ENCODE data around the gene SORCS2.

Gene SORCS2

DNA sequence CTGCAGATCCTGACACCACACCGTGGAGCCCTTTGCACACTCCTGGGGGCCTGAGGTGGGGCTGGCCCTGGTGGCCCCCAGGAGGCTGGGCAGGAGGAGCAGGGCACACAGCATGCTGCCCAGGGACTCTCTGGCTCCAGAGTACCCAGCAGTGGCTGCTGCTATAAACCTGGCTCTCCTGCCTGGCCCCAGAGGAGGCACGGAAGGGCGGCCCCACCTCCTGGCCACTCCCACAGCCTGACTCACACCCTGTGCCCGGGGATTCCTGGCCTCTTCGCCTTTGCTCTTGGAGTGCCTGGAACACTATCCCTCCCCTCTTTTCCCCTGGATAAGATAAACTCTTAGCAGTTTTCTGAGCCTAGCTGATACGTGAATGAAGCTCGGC lies 242.4 kb downstream of the SORCS2 start, which contains the start of gene PSAPL1:
Gene PSAPL1 (minus strand): TSS at position 165 of the 385 bp plus-strand sequence. CDS start 51 bp downstream, at position 114.
- no peak within 1 kb of the TSS for H3K4me2 ChIP-seq (ENCODE audit: insufficient read depth, low read length)
- DNase-seq, result no peak

DNA sequence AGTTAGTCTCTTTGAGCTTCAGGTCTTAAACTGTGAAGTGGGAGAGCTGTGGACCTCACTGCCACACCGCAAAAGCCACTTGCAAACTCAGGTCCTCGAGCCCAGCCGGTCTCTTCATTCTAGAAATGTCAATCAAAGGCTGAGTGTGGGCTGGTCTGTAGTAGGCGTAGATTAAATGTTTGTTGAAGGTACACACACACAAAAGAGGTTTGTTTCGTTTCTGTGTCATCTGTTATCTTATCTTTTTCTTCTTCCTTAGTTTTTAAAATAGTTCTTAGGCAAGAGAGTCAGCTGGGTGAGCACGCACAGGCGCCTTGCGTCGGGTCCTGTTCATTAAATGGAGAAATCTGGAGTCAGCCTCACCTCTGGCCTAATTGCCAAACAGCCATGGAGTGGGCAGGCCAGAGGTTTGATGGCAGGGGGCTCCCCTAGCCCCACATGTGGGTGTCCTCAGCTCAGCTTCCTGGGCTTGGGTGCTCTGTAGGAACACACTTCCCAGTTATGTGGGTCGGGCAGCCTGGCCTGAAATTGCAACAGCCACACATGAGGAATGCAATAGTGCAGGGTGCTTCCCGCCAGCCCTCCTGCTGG lies 243.2 kb downstream of the SORCS2 start:
- Histone ChIP-seq H4K20me1 (ENCODE audit: insufficient read depth, low read length) (peaks cover 5% of the 10 kb centered on the region; the same call in 1 of the 2 replicates), H3K4me2 (ENCODE audit: insufficient read depth, low read length) (no peak overlapping the region), H3K27me3 (ENCODE audit: insufficient read depth, low read length, poor library complexity) (no peaks in the 10 kb centered on the region), H3K27ac (ENCODE audit: low read length) (no peak overlapping the region), H3K79me2 (ENCODE audit: insufficient read depth, low read length) (no peaks in the 10 kb centered on the region), H3K36me3 (ENCODE audit: insufficient read depth, low read length) (no peaks in the 10 kb centered on the region), H3K4me3 (ENCODE audit: low read depth in 1 of 2, low read length in 2 of 2) (no peak overlapping the region), H3K4me1 (ENCODE audit: insufficient read depth, low read length) (no peaks in the 10 kb centered on the region), H3K9me3 (ENCODE audit: insufficient read depth, low read length, severe bottlenecking) (no peaks in the 10 kb centered on the region), H2AFZ (ENCODE audit: low read depth, low read length) (no peak overlapping the region), H3K9ac (ENCODE audit: low read depth, low read length) (no peak overlapping the region)
- ATAC-seq (ENCODE audit: insufficient read depth, low read depth), result no peak
- DNase-seq, result no peak
- TF ChIP-seq EZH2 (IDR thresholded peaks at IDR 0.05; ENCODE audit: borderline replicate concordance, low read depth, low read length, severe bottlenecking), result no peak
- TF ChIP-seq, protein P1, sequence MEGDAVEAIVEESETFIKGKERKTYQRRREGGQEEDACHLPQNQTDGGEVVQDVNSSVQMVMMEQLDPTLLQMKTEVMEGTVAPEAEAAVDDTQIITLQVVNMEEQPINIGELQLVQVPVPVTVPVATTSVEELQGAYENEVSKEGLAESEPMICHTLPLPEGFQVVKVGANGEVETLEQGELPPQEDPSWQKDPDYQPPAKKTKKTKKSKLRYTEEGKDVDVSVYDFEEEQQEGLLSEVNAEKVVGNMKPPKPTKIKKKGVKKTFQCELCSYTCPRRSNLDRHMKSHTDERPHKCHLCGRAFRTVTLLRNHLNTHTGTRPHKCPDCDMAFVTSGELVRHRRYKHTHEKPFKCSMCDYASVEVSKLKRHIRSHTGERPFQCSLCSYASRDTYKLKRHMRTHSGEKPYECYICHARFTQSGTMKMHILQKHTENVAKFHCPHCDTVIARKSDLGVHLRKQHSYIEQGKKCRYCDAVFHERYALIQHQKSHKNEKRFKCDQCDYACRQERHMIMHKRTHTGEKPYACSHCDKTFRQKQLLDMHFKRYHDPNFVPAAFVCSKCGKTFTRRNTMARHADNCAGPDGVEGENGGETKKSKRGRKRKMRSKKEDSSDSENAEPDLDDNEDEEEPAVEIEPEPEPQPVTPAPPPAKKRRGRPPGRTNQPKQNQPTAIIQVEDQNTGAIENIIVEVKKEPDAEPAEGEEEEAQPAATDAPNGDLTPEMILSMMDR (IDR thresholded peaks at IDR 0.05; ENCODE audit: borderline replicate concordance, extremely low read depth, low read length, poor library complexity, severe bottlenecking), result no peak

More for the DNA sequence above, 242.4 kb downstream of the SORCS2 start, which contains the start of gene PSAPL1:
- Histone ChIP-seq H3K27ac (ENCODE audit: low read length) (no peak within 1 kb of the TSS), H3K9me3 (ENCODE audit: insufficient read depth, low read length, severe bottlenecking) (no peaks in the 10 kb centered on the region), H2AFZ (ENCODE audit: low read depth, low read length) (no peak within 1 kb of the TSS), H3K9ac (ENCODE audit: low read depth, low read length) (no peak within 1 kb of the TSS), H4K20me1 (ENCODE audit: insufficient read depth, low read length) (peaks cover 5% of the 10 kb centered on the region; the same call in 1 of the 2 replicates), H3K36me3 (ENCODE audit: insufficient read depth, low read length) (no peaks in the 10 kb centered on the region), H3K27me3 (ENCODE audit: insufficient read depth, low read length, poor library complexity) (no peaks in the 10 kb centered on the region), H3K4me3 (ENCODE audit: low read depth in 1 of 2, low read length in 2 of 2) (no peak within 1 kb of the TSS), H3K4me1 (ENCODE audit: insufficient read depth, low read length) (no peaks in the 10 kb centered on the region), H3K79me2 (ENCODE audit: insufficient read depth, low read length) (no peaks in the 10 kb centered on the region)
- ATAC-seq (ENCODE audit: insufficient read depth, low read depth), result no peak
- TF ChIP-seq, protein P1 (IDR thresholded peaks at IDR 0.05; ENCODE audit: borderline replicate concordance, extremely low read depth, low read length, poor library complexity, severe bottlenecking), result no peak
- no peak for TF ChIP-seq EZH2 (IDR thresholded peaks at IDR 0.05; ENCODE audit: borderline replicate concordance, low read depth, low read length, severe bottlenecking)

DNA sequence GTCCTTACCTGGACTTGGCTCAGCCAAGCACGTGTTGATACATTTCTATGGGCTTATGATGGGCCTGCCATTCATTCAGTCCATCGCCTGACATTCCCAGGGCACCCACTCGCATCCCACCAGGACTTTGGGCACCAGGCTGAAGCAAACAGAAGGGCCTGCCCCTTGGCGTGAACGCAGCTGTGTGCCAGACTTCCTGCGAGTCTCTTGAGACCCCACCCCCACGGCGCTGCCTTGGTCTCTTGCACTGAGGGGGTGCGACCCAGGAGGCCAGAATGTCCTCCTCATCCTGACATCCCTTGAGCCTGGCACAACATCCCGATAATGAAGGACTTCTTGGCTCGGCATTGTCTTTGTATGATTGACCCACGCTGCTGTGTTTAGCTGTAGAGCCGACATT lies 243.9 kb downstream of the SORCS2 start:
- no peak for DNase-seq
- ATAC-seq (ENCODE audit: insufficient read depth, low read depth), result no peak
- Histone ChIP-seq H3K4me1 (ENCODE audit: insufficient read depth, low read length) (no peaks in the 10 kb centered on the region), H3K27ac (ENCODE audit: low read length) (no peak overlapping the region), H3K36me3 (ENCODE audit: insufficient read depth, low read length) (no peaks in the 10 kb centered on the region), H4K20me1 (ENCODE audit: insufficient read depth, low read length) (peaks cover 5% of the 10 kb centered on the region; the same call in 1 of the 2 replicates), H3K27me3 (ENCODE audit: insufficient read depth, low read length, poor library complexity) (no peaks in the 10 kb centered on the region), H2AFZ (ENCODE audit: low read depth, low read length) (no peak overlapping the region), H3K4me2 (ENCODE audit: insufficient read depth, low read length) (no peak overlapping the region), H3K9ac (ENCODE audit: low read depth, low read length) (no peak overlapping the region), H3K9me3 (ENCODE audit: insufficient read depth, low read length, severe bottlenecking) (no peaks in the 10 kb centered on the region), H3K79me2 (ENCODE audit: insufficient read depth, low read length) (no peaks in the 10 kb centered on the region), H3K4me3 (ENCODE audit: low read depth in 1 of 2, low read length in 2 of 2) (no peak overlapping the region)
- TF ChIP-seq EZH2 (IDR thresholded peaks at IDR 0.05; ENCODE audit: borderline replicate concordance, low read depth, low read length, severe bottlenecking), result no peak
- TF ChIP-seq, protein P1 (IDR thresholded peaks at IDR 0.05; ENCODE audit: borderline replicate concordance, extremely low read depth, low read length, poor library complexity, severe bottlenecking), result no peak
